Esophagus mucosa (tissue), 1 donor: ENCODE measurements around the gene RCC1. TPM values are rescaled to one million over a fixed set of nuclear protein-coding genes. Genes with fewer than 3 reads are reported as not detected.
A peak's percentile ranks its signal among the peaks of the same experiment; 100 is the strongest.
"Not testable (repeated sequence)": the region's sequence is repeated elsewhere in the genome, so short reads cannot be mapped to it uniquely, and the experiment has no call there.

Experiments used
- ATAC-seq: fragments of 200-7000 bp; cut with Tn5 transposase; one replicate; pipeline ENCODE4 v1.9.1; 2020
- total RNA-seq: library from RNA; stranded (reverse); gene quantifications from one replicate; pipeline ENCODE4 v1.2.4, GENCODE V29; 2023
- donor health status: DM: yes; HTN: yes; CAD: no.

The RCC1 gene
- total RNA-seq, 1 donor from 2014 or later, result 33.3 TPM

DNA sequence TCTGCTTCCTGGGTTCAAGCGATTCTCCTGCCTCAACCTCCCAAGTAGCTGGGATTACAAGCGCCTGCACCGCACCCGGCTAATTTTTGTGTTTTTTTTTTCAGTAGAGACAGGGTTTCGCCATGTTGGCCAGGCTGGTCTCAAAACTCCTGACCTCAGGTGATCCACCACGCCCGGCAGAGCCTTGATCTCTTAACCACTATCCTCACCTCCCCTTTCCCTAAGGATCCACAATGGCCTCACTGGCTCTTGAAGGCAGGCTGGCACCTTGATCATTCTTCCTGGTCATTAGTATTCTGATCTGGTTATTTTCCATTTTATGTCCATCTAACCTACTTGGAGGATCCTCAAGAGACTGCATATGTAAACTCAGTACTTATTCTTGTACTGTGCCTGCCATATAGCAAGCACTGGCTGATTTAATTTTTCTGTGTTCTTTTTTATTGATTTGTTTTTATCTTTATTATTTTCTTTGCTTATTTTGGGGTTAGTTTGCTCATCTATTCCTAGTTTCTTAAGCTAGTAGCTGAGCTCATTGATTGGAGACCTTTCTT, 6.3 kb downstream of the RCC1 start:
- ATAC-seq, result no peak

DNA sequence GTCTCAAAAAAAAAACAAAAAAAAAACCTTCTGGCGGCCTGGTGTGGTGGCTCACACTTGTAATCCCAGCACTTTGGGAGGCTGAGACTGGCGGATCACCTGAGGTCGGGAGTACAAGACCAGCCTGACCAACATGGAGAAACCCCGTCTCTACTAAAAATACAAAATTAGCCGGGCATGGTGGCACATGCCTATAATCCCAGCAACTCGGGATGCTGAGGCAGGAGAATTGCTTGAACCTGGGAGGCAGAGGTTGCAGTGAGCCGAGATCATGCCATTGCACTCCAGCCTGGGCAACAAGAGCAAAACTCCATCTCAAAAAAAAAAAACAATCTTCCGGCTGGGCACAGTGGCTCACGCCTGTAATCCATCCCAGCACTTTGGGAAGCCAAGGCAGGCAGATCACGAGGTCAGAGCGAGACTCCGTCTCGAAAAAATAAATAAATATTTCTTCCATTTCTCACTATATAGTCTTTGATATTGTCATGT, 8.6 kb downstream of the RCC1 start:
- not testable (repeated sequence) for ATAC-seq

DNA sequence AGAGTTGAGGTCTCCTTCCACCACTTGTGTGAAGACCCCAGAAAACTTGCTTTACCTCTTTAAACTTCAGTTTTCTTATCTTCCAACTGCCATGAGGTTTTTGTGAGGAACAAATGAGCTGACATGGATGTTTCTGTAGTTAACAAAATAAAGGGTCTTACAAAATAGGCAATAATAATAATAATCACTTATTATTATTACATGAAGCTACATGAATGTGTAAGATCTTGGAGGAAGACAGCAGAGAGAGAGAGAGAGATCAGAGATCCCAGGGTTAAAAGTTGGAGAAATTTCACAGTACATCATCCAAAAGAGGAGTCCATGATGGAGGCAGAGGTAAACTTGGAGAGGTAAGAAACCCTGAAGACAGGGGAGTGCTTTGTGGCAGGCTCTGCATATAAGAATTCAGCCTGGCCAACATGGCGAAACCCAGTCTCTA, 10.7 kb downstream of the RCC1 start:
- ATAC-seq, result no peak

DNA sequence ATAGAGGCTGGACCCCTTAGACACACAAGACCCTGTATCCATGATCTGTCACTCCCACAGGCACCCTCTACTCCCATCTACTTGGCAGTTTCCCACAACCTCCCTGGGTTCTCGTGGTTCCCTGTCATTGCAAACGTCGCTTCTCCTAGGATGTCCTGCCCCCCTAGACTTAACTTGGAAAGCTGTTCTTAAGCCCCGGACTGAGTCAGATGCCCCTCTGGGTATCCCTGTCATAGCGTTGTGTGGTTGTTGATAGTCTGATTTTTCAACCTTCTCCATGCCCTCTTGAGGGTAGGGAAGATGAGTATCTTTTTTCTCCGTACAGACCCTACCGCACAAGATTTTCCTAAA, 11.8 kb downstream of the RCC1 start:
- ATAC-seq, result peak; percentile 12

DNA sequence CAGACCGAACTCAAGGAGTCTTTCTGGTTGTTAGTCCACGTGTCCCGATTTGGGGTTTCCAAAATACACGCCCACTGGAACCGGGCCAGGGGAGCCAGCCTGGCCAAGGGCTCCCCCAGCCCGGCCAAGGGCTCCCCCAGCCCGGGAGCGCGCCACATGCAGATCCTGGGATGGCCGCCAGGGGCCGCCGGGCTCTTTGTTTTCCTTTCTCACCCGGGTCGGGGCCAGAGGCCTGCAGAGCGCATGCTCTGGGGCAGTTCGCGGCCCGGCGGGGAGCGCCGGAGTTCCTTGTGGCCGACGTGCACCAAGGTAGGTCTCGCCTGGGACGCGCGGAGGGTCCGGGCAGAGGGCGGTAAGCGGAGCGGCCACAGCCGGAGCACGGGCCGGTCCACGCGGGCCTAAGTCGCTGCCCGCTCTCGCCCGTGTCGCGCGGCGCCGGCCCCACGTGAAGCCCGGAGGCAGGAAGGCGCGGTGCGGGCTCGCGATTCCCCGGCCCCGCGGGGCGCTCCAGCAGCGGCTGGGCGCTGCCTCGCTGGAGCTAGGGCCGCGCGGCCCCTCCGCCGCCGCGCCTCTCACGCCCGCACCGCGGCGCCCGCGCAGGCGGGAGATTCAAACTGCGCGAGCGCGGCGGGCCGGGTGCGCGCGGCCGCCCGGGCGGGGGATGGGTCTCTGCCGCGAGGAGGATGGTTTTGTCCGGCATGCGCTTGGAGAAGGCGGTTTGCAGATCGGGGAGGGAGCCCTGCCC, 12.3 kb downstream of the RCC1 start:
- peak; percentile 78 for ATAC-seq

DNA sequence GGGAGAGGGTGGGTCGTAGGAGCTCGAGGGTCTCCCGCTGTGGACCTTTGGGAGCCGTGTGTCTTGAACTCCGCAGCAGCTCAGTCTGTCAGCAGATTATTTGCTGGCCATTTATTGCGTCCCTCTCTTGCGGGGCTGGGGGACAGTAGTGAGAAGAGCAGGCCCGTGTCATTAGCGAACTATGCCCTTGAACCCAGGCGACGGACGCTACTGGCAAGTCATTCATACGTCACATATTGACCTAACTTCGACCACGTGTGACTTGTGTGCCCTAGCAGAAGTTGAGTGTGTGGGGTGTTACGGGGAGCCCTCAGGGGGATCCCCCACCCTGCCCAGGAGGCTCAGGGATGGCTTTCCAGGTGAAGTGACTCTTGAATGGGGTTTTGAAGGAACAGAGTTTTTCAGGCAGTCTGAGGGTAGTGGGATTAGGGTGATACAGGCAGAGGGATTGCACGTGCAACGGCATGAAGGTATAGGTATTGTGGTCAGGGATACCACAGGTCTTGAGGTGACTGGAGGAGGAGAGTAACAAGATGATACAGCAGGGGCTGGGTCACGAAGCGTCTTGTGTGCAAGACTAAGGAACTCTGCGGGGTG, 13.0 kb downstream of the RCC1 start:
- ATAC-seq, result peak; percentile 6

DNA sequence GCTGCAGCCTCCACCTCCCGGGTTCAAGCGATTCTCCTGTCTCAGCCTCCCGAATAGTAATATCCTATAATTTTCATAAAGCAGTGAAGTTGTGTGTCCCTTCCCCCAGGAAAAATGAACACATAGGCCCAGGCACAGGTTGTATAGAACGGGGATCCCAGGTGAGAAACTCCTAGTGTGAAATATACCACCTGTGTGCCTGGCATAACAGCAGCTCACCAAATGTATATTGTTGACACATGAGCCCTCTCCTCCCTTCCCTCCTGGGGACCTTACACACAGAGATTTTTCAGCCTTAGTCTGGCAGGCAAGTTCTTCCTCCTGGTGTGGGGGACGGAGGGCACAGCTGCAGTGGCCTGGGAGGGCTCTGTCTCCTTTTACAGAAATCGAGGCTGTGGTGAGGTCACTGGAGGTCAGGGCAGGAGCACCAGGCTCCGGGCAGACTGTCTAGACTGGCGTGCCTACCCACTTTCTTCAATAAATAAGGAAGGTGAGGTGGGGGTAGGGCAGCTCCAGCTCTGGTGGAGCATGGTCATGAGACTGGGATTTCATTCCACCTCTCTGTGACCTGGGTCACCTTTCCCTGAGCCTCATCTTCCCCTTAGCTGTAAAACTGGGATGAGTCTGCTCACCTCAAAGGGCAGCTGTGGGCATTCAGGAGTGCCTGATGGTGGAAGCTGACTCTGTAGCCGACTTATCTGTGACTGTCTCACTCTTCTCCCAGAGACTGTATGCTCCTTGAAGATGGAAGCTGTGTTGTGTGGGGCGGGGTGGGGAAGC, 14.3 kb downstream of the RCC1 start:
- ATAC-seq, result no peak

DNA sequence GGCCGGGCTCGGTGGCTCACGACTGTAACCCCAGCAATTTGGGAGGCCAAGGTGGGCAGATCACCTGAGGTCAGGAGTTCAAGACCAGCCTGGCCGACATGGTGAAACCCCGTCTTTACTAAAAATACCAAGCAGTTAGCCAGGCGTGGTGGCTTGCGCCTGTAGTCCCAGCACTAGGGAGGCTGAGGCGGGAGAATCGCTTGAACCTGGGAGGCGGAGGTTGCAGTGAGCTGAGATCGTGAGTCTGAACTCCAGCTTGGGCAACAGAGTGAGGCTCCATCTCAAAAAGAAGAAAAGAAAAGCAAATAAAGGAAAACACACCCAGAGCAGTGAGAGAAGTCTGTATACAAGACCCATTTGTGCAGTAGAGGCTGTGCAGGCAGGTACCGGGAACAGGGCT, 15.0 kb downstream of the RCC1 start:
- ATAC-seq, result not testable (repeated sequence)

DNA sequence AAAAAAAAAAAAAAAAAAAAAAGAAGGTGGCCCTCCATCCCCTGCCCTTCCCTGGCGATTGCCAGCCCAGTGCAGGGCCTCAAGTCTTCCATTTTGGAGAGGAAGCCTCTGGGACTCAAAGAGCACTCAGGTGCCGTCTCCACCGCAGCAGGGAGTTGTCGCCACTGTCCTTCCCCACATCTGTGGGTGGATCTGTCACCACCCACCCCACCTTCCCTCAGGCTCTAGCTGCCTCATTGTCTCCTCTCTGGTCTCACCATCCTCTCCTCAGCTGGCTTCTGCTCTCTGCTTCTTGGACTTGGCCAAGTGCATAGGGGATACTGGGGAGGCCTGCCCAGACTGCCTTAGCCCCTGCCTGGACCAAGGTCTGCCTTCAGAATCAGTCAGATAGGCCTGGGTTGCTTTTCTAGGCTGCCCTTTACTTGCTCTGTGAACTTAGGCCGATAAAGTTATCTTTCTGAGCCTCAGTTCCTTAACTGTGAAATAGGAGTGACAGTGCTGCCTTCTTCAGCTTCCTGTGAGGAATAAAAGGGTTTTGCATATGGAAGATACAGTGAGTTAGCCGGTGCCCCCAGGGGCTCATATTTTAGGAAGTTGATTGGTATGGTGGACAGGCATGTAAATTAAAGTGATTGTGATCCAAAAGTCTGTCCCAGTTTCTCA, 15.8 kb downstream of the RCC1 start:
- ATAC-seq, result no peak

DNA sequence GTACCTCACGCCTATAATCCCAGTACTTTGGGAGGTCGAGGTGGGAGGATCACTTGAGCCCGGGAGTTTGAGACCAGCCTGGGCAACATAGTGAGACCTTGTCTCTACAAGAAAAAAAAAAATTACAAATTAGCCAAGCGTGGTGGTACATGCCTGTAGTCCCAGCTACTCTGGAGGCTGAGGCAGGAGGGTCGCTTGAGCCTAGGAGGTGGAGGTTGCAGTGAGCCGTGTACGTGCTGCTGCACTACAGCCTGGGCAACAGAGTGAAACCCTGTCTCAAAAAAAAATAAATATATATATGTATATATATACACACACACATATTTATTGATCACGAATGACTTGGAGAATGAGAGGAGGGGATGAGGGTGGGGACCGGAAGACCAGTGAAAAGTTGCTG, 16.7 kb downstream of the RCC1 start:
- not testable (repeated sequence) for ATAC-seq

DNA sequence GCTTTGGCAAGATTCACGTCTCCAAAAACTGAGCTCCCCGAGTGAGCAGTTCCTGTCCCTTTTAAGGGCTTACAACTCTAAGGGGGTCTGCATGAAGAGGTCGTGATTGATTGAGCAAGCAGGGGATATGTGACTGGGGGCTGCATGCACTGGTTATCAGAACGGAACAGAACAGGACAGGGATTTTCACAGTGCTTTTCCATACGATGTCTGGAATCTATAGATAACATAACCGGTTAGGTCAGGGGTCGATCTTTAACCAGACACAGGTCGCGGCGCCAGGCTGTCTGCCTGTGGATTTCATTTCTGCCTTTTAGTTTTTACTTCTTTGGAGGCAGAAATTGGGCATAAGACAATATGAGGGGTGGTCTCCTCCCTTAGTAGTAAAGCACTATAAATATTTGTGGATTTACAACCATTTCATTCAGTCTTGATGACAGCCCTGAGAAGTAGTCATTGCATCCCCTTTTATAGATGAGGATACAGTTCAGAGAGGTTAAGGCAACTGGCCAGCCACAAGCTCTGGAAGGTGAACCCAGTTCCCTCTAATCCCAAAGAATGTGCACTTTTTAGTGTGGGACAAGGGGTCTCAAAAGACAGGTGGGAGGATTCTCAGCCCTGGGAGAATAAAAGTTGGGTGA, 19.3 kb downstream of the RCC1 start:
- not testable (repeated sequence) for ATAC-seq

DNA sequence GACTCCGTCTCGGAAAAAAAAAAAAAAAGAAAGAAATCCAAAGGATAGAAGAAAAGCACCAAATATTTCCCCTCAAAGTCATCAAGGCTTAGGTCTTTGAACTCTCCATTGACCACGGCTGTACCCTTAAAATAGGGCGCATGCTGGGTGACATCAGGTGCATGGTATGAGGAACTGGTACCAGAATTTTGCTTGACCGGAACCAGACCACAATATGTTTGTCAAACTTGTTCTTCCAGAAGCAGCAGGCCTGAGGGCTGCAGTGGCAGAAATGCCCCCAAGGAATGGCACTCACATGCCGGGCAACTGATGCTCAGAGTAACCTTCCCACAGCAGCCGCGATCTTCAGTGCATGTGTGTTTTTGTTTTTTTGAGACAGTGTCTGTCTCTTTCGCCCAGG, 21.0 kb downstream of the RCC1 start:
- ATAC-seq, result peak; percentile 83

DNA sequence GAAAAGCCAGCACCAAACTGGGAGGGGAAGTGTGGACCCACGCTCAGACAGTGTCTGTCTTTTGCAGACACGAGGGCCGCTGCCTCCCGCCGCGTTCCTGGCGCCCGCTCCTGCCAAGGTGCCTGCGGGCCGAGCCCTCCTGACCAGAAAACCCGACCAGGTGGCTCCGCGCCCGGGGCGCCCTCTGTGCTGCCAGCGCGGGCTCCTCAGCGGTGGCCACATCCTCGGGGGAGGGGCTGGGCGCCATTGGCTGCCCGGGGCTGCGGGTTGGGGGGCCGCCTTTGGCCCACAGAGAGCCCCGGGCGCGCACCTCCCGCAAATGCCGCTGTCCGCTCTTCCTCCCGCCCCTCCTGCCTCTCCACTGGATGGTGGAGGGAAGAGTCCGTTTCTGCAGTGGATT, 24.6 kb downstream of the RCC1 start:
- no peak for ATAC-seq

DNA sequence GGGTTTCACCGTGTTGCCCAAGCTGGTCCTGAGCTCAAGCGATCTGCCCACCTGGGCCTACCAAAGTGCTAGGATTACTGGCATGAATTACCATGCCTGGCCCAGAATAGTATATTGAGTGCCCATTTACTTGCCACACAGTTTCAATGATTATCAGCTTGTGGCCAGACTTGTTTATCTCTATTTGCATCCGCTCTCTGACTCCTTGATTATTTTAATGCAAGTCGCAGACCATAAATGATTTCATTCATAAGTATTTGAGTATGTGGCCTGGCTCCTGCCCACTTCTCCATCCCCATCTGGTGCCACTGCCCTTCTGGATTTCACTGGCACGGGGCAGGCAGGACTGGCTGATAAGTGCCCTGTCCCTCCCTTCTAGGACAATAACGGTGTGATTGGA, 28.8 kb downstream of the RCC1 start:
- ATAC-seq, result no peak

DNA sequence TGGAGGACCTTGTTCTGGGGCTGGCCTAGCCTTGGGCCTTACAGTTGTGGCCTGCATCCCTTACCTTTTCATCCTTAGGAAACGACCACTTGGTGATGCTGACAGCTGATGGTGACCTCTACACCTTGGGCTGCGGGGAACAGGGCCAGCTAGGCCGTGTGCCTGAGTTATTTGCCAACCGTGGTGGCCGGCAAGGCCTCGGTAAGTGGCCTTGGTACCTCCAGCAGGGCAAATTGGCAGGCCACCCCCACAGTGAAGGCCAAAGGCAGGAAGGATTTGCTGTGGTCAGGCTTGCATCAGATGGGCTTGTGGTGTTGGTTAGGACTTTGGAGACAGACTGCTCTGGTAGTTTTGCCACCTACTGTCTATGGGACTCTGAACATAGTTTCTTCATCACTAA, 29.3 kb downstream of the RCC1 start:
- ATAC-seq, result no peak

DNA sequence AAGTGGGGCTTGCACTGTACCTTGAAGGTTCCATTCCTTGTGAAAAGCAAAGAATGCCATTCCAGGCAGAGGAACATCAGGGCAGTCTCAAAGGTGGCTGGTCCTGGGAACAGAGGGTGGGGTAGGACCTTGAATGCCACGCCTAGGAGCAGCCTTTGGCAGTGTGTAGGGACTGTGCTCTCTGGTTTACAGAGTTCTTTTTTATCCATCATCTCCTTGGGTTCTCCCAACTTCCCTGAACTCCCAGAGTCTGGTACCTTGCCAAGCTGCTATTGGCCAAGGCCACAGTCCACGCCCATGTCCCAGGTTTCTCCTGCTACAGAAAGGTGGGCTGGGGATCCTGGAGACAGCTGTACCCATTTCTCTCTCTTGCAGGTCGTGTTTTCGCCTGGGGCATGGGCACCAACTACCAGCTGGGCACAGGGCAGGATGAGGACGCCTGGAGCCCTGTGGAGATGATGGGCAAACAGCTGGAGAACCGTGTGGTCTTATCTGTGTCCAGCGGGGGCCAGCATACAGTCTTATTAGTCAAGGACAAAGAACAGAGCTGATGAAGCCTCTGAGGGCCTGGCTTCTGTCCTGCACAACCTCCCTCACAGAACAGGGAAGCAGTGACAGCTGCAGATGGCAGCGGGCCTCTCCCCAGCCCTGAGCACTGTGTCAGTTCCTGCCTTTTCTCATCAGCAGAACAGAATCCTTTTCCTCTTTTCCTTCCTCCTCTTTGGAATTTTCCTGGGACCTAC, 31.8 kb downstream of the RCC1 start:
- no peak for ATAC-seq

DNA sequence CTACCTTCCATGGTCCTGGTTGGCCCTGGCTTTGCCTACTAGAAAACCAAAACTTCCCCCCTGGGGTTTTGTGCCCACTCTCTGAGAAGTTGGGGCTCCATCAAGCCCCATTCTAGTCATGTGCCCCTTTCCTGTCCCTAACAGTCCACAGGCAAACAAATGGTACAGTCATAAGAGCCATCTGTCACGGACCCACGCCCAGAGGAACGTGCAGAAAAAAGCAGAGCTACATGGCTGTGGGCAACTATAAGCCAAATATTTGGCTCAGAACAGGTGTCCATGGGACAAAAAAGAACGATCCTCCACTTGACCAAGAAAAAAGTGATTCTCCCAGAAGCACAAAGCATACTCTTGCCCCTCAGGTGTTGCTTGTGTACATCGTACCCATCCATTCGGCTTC, 32.4 kb downstream of the RCC1 start:
- ATAC-seq, result no peak

DNA sequence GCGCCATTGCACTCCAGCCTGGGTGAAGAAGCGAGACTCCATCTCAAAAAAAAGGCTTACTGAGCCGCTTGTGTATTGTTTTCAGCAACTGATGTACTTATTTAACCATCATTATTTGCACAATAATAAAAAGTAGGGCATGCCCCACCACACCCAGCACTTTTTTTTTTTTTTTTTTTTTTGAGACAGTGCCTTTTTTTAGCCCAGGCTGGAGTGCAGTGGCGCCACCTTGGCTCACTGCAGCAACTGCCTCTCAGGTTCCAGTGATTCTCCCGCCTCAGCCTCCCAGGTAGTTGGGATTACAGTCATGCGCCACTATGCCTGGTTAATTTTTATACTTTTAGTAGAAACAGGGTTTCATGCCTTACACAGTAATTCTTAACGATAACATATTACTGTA, 34.8 kb downstream of the RCC1 start:
- no peak for ATAC-seq

DNA sequence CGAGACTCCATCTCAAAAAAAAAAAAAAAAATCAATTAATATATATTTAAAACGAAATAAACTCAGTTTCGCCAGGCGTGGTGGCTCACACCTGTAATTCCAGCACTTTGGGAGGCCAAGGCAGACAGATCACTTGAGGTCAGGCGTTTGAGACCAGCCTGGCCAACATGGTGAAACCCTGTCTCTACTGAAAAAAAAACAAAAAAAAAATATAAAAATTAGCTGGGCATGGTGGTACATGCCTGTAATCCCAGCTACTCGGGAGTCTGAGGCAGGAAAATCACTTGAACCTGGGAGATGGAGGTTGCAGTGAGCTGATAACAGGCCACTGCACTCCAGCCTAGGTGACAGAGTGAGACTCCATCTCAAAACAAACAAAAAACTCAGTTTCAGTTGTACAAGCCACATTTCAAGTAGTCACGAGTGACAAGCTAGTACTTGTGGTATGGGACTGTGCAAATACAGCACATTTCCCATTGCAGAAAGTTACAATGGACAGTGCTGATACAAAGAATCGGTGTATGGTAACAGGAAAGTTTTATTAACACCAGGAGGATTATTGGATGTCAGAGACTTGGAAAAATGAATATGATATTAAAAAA, 35.7 kb downstream of the RCC1 start:
- peak; percentile 68 for ATAC-seq

DNA sequence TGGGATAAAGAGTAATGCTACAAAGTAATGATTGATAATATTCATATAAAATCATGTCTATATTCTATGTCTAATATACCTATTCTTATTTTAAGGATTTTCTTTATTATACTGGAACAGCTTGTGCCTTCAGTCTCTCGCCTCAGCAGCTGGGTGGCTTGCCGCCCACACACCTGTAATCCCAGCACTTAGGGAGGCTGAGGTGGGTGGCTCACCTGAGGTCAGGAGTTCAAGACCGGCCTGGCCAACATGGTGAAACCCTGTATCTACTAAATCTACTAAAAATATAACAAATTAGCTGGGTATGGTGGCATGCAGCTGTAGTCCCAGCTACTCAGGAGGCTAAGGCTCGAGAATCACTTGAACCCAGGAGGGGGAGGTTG, 39.4 kb downstream of the RCC1 start:
- no peak for ATAC-seq

DNA sequence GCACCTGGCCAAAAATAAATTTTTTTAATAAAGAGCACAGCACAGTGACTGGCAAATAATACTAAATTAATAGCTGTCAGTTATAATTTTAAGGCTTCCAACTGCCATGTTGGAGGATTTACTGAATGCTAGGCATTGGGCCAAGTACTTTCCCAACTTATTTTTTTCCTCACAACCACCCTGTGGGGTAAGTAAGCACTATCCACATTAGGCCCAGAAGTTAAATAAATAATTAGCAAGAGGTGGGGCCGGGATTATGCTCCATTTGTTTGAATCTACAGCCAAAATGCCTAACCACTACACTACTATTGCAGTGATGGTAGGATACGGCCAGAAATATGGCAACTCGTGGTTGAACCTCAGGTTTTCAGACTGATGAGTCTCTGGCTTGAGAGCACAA, 42.5 kb downstream of the RCC1 start:
- no peak for ATAC-seq
